NCI-H82 treated with DMSO at 0.1 percent for 48 hours (cell line): ENCODE measurements around the gene ASB2.

Experiments
- DNase-seq: peaks from one replicate; lab custom pipeline; 2025; ENCODE audit not compliant: unreplicated experiment; lab: John Stamatoyannopoulos, UW

Gene ASB2, protein sequence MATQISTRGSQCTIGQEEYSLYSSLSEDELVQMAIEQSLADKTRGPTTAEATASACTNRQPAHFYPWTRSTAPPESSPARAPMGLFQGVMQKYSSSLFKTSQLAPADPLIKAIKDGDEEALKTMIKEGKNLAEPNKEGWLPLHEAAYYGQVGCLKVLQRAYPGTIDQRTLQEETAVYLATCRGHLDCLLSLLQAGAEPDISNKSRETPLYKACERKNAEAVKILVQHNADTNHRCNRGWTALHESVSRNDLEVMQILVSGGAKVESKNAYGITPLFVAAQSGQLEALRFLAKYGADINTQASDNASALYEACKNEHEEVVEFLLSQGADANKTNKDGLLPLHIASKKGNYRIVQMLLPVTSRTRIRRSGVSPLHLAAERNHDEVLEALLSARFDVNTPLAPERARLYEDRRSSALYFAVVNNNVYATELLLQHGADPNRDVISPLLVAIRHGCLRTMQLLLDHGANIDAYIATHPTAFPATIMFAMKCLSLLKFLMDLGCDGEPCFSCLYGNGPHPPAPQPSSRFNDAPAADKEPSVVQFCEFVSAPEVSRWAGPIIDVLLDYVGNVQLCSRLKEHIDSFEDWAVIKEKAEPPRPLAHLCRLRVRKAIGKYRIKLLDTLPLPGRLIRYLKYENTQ

DNA sequence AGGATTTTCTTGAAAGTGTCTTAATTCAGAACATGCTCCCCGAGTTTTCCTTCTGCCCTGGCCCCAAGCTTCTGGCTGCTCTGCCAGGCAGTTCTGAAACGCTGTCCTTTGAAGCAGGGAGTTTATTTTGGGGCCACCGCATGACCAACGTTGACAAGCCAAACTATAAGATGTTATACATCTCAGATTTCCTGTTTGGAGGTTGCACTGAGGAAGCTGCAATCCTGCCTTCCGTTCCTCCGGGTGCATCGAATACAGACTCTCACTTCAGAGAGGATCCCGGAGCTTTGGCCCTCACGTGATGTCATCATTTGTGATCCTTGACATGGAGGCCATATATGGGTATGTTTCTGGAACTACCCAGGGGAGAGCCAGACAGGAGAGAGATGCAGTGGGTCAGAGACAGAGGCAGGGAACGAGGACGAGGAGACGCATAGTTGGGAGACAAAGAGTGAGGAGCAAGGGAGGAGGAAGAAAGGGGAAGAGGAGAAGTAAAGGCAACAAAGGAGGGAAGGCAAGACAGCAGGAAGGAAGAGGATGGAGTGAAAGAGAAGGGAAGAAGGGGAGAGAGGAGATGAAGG lies at the start of gene ASB2:
ASB2 (minus strand) TSS at position 94 of the 581 bp plus-strand sequence. CDS start 12,031 bp downstream, outside the sequence.
- no peak for DNase-seq

- DNase-seq: no peak
These were observed 49.4 kb upstream of the ASB2 start for GRCh38 chr14:94025720-94026119.

DNA sequence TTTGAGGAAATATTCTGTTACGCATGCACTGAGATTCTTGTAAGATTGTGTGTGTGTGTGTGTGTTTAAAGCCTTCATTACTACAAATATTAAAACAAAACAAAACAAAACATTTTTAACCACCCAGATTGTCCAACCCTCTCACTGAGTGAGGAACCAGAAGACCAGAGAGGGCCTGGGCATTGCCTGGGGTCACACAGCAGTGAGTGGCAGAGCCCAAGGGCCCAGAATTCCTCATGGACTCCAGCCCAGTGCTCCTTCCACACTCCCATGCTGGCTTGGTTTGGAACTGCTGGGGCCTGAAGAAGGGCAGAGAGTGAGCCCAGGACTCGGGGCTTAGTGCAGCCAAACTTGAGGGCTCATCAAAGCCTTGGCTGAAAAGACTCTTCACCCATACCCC lies 48.2 kb upstream of the ASB2 start:
- no peak for DNase-seq

- DNase-seq: no peak
These were observed 46.4 kb upstream of the ASB2 start for GRCh38 chr14:94022532-94023411.

DNA sequence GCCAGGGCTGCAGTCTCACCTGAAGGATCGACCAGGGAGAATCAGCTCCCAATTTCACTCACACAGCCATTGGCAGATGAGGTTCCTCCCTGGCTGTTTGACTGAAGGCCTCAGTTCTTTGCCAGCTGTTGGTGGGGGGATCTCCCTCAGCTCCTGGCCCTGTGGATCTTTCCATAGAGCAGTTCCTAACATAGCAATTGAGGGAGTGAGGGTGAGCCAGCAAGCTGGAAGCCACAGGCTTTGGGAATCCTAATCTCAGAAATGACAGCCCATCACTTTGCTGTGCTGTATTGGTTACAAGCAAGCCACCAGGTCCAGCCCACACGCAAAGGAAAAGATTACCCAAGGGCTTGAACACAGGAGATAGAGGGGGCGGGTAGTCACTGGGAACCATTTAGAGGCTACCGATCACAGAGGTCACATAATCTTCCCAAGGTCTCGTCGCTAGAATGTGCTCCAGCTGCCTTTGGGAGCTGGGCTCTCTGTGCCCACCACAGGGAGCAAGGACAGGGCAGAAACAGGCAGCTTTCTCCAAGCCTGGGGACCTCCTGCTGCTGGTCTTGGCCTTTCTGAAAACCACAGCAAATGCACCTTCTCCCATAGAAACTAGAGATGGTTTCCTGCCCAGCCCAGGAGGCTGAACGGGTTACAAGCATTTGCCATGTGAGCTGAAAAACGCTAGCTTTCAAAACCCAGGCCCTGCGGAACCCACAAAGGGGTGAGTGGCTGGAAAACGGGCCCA lies 45.2 kb upstream of the ASB2 start:
- DNase-seq: no peak

GRCh38 chr14:94021001-94021400 lies 44.6 kb upstream of the ASB2 start:
- DNase-seq: no peak

DNA sequence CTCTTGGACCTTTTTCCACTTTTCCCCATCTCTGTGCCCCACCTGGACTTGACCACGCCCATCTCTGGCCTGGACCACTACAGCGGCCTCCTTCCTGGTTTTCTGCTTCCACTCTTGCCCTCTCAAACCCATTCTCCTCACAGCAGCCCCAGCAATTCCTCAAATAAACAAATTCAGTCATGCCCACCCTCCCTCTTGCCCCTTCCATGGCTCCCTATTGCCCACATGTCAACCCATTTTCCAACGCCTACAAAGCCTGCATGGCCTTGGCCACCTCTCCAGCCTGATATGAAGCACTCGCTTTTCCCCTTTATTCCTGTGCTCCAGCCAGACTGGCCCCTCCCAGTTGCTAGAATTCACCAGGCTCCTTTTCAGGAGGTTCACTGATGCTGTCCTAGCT lies 43.9 kb upstream of the ASB2 start:
- DNase-seq: no peak

GRCh38 chr14:94019329-94019728 lies 43.0 kb upstream of the ASB2 start:
- no peak for DNase-seq

DNA sequence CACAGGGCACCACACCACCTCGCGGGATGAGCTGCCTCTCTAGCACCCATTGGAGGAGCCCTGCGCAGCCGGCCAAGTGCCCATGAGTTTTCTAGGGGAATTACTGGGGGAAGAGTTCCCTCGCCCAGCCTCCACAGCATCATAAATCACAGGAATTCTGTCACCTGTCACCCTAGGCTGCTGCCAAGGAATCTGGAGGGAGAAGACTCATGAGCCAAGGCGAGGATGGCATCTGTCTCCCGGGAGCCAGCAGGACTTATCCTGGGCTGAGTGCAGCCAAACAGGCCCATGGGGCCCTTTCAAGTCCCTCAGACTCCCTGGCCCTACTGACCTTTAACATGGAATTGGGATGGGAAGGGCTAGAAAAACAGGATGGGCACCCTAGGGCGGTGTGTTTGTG lies 41.9 kb upstream of the ASB2 start:
- no peak for DNase-seq

DNA sequence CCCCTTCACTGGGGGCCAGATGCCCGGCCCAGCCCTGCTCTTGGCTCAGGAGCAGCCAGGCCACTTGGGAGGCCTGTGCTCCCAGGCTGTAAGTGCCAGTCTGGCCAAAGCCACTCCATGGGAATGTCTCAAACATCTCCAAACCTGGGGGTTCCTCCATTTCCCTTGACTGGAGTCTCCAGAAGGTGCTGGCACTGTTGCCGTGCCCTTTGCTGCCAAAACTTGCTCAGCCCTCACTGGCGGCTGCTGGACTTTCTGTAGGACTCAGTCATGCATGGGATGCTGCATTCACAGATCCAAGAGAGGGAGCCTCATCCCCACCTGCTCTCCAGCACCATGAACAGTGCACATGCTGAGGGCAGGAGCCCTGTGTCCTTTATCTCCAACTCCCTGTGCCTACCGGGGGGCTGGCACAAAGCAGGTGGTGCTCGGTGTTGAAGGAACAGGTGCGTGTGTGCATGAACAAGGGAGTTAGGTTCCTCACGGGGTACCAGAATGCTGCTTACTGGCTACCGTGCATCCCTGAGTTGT lies 40.1 kb upstream of the ASB2 start:
- no peak for DNase-seq

- no peak for DNase-seq
These were observed 38.9 kb upstream of the ASB2 start for GRCh38 chr14:94015223-94015622.

DNA sequence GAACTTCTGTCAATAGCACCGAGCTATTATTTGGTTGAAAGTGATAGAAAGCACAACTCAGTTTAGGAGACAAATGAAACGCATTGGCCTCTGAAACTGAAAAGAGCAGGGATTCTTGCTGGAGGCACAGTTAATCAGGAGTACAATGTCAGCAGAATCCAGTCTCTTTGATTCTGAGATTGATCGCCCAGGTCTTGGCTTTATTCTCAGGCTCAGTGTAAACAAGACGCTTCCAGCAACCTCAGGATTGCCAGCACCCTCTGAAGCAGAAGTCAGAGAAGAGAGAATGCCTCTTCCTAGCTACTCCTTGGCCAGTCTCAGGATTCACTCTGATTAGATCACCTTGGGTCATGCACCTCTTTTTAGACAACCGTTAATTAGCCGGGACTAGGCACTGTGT lies 38.0 kb upstream of the ASB2 start:
- no peak for DNase-seq

GRCh38 chr14:94011795-94012194 lies 35.4 kb upstream of the ASB2 start:
- DNase-seq: no peak

DNA sequence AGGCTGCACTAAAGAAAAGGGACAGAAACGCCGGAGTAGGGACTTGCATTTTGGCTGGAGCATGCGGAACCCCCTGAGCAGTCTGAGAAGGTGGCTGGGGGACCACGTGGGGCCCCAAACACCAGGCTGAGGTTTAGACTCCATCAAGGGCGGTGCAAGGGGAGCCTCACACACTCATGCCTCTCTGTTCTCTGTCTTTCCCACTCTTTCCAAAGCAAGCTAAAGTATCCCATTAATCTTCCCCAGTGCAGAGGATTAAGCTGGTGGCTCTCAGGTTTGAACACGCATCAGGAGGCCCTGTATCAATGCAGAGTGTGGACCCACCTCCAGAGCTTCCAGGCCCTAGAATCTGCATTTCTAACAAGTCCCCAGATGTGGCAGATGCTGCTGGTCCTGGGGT lies 34.3 kb upstream of the ASB2 start:
- DNase-seq: no peak

DNA sequence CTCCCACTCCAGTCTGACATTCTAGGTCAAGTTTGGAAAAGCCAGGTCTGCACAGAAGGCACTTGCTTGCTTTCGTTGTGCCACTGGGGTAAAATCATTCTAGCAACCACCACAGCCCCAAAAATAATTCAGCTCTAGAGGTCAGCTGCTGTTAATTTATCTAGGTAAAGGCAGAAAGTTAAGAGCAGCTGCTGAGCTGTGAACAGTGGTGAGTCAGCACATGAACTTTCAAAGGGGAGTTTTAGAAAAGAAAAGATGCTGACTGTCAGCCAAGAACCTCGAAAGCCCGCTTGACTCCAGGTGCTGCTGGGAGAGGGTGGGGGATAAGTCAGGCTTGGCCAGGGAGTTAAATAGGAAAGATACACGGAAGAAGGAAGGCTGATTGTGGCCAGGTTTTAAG lies 33.4 kb upstream of the ASB2 start:
- DNase-seq: no peak

DNA sequence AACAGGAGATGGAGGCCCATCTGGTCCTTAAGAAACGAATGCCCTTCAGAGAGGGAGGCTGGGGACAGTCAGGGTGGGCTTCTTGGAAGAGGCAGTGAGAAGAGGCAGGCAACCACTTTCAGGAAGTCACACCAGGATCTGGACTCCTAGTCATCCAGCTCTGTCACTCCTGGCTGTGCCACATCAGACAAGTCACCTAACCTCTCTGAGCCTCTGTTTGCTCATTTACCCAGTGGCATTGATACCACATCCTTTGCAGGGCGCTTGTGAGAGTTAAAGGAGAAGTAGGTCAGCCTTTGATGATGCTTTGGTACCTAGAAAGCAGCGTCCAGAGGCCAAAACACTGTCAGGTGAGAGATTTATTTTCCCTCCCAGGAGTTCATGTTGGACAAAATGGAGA lies 31.9 kb upstream of the ASB2 start:
- no peak for DNase-seq

GRCh38 chr14:94005324-94006073 lies 29.1 kb upstream of the ASB2 start:
- no peak for DNase-seq

- no peak for DNase-seq
These were observed 27.6 kb upstream of the ASB2 start for GRCh38 chr14:94004015-94004414.

DNA sequence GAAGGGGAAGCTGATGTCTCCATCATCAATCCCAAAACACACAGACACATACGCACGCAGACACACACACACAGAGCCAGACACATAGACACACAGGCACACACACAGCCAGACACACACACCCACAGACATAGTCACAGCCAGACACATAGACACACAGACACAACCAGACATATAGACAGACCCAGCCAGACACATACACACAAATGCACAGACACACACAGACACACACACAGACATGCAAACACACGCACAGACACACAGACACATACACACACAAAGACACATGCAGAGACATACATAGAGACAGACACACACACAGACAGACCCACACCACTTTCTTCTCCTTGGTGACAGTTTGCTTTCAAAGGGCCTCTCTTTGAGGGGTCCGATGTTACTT lies 27.0 kb upstream of the ASB2 start:
- no peak for DNase-seq
